ENCODE data around the gene KDELR3. TPM values are rescaled to one million over a fixed set of nuclear protein-coding genes. Genes with fewer than 3 reads are reported as not detected.
A peak's percentile ranks its signal among the peaks of the same experiment; 100 is the strongest.

KDELR3 gene
- polyA plus RNA-seq, 2 donors: 1.0 to 1.3 TPM

DNA sequence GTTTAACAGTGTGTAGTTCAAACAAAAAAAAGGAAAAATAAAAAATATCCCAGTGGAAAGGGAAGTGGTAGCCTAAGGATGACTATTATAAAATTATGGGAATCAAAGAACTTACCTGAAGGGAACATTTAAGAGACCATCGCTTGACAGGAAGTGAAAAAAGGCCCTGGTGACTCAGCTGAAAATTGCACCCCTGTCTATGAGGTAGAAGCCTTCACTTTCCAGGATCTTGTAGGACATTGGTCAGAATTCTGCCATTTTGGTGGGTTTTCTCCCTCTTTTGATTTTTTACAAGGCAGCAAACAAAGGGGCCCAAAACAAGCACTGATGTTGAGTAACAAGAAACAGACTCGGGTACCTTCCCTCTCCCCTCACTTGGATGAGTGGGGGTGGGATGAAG lies 22.6 kb downstream of the KDELR3 start:
- Histone ChIP-seq H3K27ac (ENCODE audit: low read depth in 2 of 2, low read length in 1 of 2) (peak overlapping the region in 1 of 2 donors; percentile 31), H3K9me3 (ENCODE audit: control insufficient read depth in 2 of 2, insufficient read depth in 1 of 2, low read depth in 1 of 2, low read length in 1 of 2) (no peaks in the 10 kb centered on the region), H3K4me3 (ENCODE audit: low read depth in 1 of 2, low read length in 2 of 2) (no peak overlapping the region), H3K27me3 (ENCODE audit: control insufficient read depth in 1 of 2, insufficient read depth in 2 of 2, low read length in 2 of 2) (no peaks in the 10 kb centered on the region), H3K4me1 (ENCODE audit: control insufficient read depth in 2 of 2, insufficient read depth in 2 of 2, low read length in 1 of 2) (no peaks in the 10 kb centered on the region), H3K36me3 (ENCODE audit: control insufficient read depth in 2 of 2, insufficient read depth in 2 of 2, low read length in 1 of 2) (peaks cover 12 to 36% of the 10 kb centered on the region in 2 donors)
- WGBS, 2 donors: 52 to 62% methylated on average over 2 of the region's 2 CpGs

DNA sequence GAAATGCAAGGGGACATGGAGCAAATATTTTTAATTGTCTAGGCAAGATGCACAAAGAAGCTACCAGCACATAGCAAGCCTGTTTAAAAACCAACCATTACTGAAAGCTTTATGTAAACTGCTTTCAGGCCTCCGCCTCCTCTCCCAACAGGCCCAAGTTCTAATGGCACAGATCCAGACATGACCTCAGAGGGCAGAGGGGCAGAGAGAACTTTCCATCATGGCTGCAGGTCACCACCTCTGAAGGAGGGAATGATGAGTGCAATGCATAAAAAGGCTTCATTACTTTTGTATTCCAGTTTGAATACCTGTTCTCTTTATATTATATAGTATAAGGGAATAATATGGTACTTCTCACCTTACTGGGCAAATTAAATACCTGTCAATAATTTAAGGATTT lies 23.0 kb downstream of the KDELR3 start:
- Histone ChIP-seq H3K4me3 (ENCODE audit: low read depth in 1 of 2, low read length in 2 of 2) (no peak overlapping the region), H3K4me1 (ENCODE audit: control insufficient read depth in 2 of 2, insufficient read depth in 2 of 2, low read length in 1 of 2) (no peaks in the 10 kb centered on the region), H3K27ac (ENCODE audit: low read depth in 2 of 2, low read length in 1 of 2) (peak overlapping the region in 1 of 2 donors; percentile 30), H3K9me3 (ENCODE audit: control insufficient read depth in 2 of 2, insufficient read depth in 1 of 2, low read depth in 1 of 2, low read length in 1 of 2) (no peaks in the 10 kb centered on the region), H3K27me3 (ENCODE audit: control insufficient read depth in 1 of 2, insufficient read depth in 2 of 2, low read length in 2 of 2) (no peaks in the 10 kb centered on the region), H3K36me3 (ENCODE audit: control insufficient read depth in 2 of 2, insufficient read depth in 2 of 2, low read length in 1 of 2) (peaks cover 11 to 34% of the 10 kb centered on the region in 2 donors)
- WGBS, 2 donors: 40 to 62% methylated on average over 1 of the region's 1 CpG

DNA sequence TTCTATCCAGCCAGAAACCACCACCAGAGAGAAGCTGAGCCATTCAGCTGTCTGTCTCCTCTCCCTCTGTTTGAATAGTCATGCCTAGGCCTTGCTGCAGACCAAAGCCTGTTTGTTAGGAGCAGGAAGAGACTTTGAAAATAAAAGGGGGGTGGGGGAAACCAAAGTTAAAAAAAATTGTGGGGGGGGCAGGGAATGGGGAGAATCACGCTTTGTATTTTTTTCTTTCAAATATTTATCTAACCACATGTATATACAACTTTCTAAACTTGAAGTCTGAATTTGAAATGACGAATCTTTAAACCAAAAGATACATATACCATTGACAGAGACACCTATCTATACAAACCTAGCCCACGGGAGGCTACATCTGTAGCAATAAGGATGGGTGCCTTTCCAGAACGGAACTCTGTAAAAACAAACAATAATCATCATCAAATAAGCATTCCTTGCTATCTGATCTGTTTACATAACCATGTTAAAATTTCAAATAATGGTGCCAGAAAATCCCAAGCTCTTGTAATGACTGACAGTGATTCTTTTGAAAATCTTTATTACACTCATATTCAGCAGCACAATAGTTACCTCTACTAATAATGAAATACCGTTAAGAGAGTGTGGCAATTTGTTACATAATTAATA lies 23.9 kb downstream of the KDELR3 start:
- 48 to 55% methylated on average over 5 of the region's 5 CpGs for WGBS, 2 donors
- peaks cover 7 to 34% of the 10 kb centered on the region in 2 donors for H3K36me3 ChIP-seq (ENCODE audit: control insufficient read depth in 2 of 2, insufficient read depth in 2 of 2, low read length in 1 of 2)
- no peaks in the 10 kb centered on the region for H3K4me1 ChIP-seq (ENCODE audit: control insufficient read depth in 2 of 2, insufficient read depth in 2 of 2, low read length in 1 of 2)
- no peaks in the 10 kb centered on the region for H3K27me3 ChIP-seq (ENCODE audit: control insufficient read depth in 1 of 2, insufficient read depth in 2 of 2, low read length in 2 of 2)
- H3K9me3 ChIP-seq (ENCODE audit: control insufficient read depth in 2 of 2, insufficient read depth in 1 of 2, low read depth in 1 of 2, low read length in 1 of 2): no peaks in the 10 kb centered on the region
- no peak overlapping the region for H3K27ac ChIP-seq (ENCODE audit: low read depth in 2 of 2, low read length in 1 of 2)
- H3K4me3 ChIP-seq (ENCODE audit: low read depth in 1 of 2, low read length in 2 of 2): no peak overlapping the region

DNA sequence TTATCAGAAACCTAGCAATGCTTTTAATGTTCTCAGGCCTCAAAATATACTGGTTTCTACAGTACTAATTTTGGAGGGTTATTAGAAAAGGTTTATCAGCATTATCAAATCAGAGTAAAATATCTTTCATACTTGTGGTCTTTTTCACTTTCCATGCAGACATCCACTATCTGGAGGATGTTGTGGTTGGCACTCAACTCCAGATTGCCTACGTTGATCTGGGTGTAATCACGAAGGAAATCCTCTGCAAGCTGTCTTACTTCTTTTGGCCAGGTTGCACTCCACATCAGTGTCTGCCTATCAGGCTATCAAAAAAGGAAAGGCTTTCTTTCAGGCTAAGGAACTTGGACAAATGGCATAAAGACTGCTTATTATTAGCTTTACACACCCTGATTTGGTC lies 26.6 kb downstream of the KDELR3 start:
- H3K27ac ChIP-seq (ENCODE audit: low read depth in 2 of 2, low read length in 1 of 2): no peak overlapping the region
- peaks cover 7 to 31% of the 10 kb centered on the region in 2 donors for H3K36me3 ChIP-seq (ENCODE audit: control insufficient read depth in 2 of 2, insufficient read depth in 2 of 2, low read length in 1 of 2)
- 54 to 56% methylated on average over 2 of the region's 2 CpGs for WGBS, 2 donors
- H3K27me3 ChIP-seq (ENCODE audit: control insufficient read depth in 1 of 2, insufficient read depth in 2 of 2, low read length in 2 of 2): no peaks in the 10 kb centered on the region
- H3K4me3 ChIP-seq (ENCODE audit: low read depth in 1 of 2, low read length in 2 of 2): no peak overlapping the region
- H3K4me1 ChIP-seq (ENCODE audit: control insufficient read depth in 2 of 2, insufficient read depth in 2 of 2, low read length in 1 of 2): no peaks in the 10 kb centered on the region
- H3K9me3 ChIP-seq (ENCODE audit: control insufficient read depth in 2 of 2, insufficient read depth in 1 of 2, low read depth in 1 of 2, low read length in 1 of 2): no peaks in the 10 kb centered on the region

DNA sequence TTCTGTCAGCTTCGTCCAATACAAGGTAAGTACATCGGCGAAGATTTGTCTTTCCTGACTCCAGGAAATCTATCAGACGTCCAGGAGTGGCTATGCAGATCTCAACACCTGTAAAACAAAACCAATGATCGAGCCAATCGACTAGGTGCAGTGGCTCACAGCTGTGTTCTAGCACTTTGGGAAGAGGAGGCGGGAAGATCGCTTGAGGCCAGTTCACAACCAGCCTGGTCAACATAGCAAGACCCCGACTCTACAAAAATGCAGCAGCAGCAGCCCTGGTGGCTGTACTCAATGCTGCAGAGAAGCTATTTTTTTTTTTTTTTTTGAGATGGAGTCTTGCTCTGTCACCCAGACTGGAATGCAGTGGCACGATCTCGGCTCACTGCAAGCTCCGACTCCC lies 27.0 kb downstream of the KDELR3 start:
- Histone ChIP-seq H3K27me3 (ENCODE audit: control insufficient read depth in 1 of 2, insufficient read depth in 2 of 2, low read length in 2 of 2) (no peaks in the 10 kb centered on the region), H3K36me3 (ENCODE audit: control insufficient read depth in 2 of 2, insufficient read depth in 2 of 2, low read length in 1 of 2) (peaks cover 7 to 29% of the 10 kb centered on the region in 2 donors), H3K4me1 (ENCODE audit: control insufficient read depth in 2 of 2, insufficient read depth in 2 of 2, low read length in 1 of 2) (no peaks in the 10 kb centered on the region), H3K27ac (ENCODE audit: low read depth in 2 of 2, low read length in 1 of 2) (no peak overlapping the region), H3K9me3 (ENCODE audit: control insufficient read depth in 2 of 2, insufficient read depth in 1 of 2, low read depth in 1 of 2, low read length in 1 of 2) (no peaks in the 10 kb centered on the region), H3K4me3 (ENCODE audit: low read depth in 1 of 2, low read length in 2 of 2) (no peak overlapping the region)
- 89 to 91% methylated on average over 12 of the region's 12 CpGs for WGBS, 2 donors

DNA sequence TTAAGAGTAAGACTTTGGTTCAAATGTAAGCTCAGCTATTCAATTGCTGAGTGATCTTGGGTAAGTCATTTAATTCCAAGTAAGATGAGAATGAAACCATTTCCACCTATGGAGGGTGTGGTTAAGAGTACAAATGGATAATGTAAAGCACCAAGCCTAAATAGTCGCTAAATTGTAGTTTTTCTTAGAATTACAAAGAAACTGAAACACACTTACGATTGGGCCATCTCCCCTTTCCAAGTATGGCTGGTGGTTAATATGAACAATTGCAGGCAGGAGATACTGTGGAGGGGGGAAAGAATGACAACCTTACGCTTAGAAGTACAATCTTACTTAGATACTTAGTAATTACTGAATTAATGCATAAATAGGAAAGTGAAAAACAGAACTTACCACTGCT lies 30.0 kb downstream of the KDELR3 start:
- no peaks in the 10 kb centered on the region for H3K9me3 ChIP-seq (ENCODE audit: control insufficient read depth in 2 of 2, insufficient read depth in 1 of 2, low read depth in 1 of 2, low read length in 1 of 2)
- H3K27ac ChIP-seq (ENCODE audit: low read depth in 2 of 2, low read length in 1 of 2): no peak overlapping the region
- H3K36me3 ChIP-seq (ENCODE audit: control insufficient read depth in 2 of 2, insufficient read depth in 2 of 2, low read length in 1 of 2): peaks cover 0 to 24% of the 10 kb centered on the region in 2 donors
- H3K4me1 ChIP-seq (ENCODE audit: control insufficient read depth in 2 of 2, insufficient read depth in 2 of 2, low read length in 1 of 2): peaks cover 0 to 3% of the 10 kb centered on the region in 2 donors
- no peak overlapping the region for H3K4me3 ChIP-seq (ENCODE audit: low read depth in 1 of 2, low read length in 2 of 2)
- no peaks in the 10 kb centered on the region for H3K27me3 ChIP-seq (ENCODE audit: control insufficient read depth in 1 of 2, insufficient read depth in 2 of 2, low read length in 2 of 2)
- 77 to 87% methylated on average over 3 of the region's 3 CpGs for WGBS, 2 donors

DNA sequence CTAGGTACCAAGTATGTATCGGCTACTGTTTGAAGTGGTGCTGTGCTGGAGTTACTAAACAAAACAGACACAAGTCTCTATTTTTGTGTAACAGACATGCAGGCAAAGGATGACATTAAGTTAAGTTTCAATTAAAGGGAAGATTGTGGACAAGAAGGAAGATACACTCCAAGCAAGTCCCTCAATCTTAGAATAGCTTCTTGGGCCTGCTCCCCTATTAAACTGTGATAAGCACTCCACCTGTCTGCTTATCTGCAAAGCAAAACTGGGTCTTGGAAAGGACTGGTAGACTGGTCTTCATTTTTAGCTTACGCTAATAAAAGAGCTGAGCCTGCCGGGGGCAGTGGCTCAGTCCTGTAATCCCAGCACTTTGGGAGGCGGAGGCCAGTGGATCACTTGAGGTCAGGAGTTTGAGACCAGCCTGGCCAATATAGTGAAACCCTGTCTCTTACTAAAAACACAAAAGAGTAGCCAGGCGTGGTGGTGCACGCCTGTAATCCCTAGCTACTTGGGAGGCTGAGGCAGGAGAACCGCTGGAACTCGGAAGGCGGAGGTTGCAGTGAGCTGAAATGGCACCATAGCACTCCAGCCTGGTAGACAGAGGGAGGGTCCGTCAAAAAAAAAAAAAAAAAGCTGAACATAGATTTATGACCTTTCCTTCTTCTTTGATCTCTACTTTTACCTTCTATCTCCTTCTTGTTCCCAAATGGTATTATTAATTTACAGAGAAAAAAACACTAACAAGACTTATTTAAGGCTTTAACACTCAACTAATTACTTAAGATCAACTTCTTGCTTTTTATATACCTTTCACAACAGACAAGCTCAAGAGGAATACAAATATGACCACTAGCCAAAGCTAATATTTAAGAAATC lies 34.1 kb downstream of the KDELR3 start:
- Histone ChIP-seq H3K27ac (ENCODE audit: low read depth in 2 of 2, low read length in 1 of 2) (no peak overlapping the region), H3K27me3 (ENCODE audit: control insufficient read depth in 1 of 2, insufficient read depth in 2 of 2, low read length in 2 of 2) (no peaks in the 10 kb centered on the region), H3K4me1 (ENCODE audit: control insufficient read depth in 2 of 2, insufficient read depth in 2 of 2, low read length in 1 of 2) (peaks cover 0 to 6% of the 10 kb centered on the region in 2 donors), H3K4me3 (ENCODE audit: low read depth in 1 of 2, low read length in 2 of 2) (peak overlapping the region in 1 of 2 donors; percentile 32), H3K9me3 (ENCODE audit: control insufficient read depth in 2 of 2, insufficient read depth in 1 of 2, low read depth in 1 of 2, low read length in 1 of 2) (no peaks in the 10 kb centered on the region), H3K36me3 (ENCODE audit: control insufficient read depth in 2 of 2, insufficient read depth in 2 of 2, low read length in 1 of 2) (peaks cover 0 to 7% of the 10 kb centered on the region in 2 donors)
- WGBS, 2 donors: 83 to 84% methylated on average over 9 to 10 of the region's 10 CpGs

DNA sequence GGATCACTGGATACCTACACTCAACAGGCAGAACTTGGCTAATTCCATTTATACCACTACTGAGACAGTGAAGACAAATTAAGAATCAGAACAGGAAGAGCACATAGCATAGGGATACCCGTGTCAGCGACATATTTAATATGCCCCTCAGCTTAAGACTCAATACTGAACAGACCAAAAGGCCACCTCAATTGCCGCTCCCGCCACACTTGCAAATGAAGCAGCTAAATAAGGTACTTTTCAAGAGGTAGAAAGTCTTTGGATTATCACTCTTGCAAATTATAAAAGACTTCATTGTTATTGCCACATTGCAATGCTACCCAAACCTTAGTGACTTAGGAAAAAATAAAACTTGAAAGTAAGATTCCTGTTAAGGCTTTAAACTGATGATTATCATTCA lies 35.1 kb downstream of the KDELR3 start:
- WGBS, 2 donors: 36% methylated on average over 4 of the region's 4 CpGs
- Histone ChIP-seq H3K36me3 (ENCODE audit: control insufficient read depth in 2 of 2, insufficient read depth in 2 of 2, low read length in 1 of 2) (peaks cover 0 to 7% of the 10 kb centered on the region in 2 donors), H3K4me3 (ENCODE audit: low read depth in 1 of 2, low read length in 2 of 2) (peak overlapping the region in 1 of 2 donors; percentile 32), H3K27ac (ENCODE audit: low read depth in 2 of 2, low read length in 1 of 2) (no peak overlapping the region), H3K9me3 (ENCODE audit: control insufficient read depth in 2 of 2, insufficient read depth in 1 of 2, low read depth in 1 of 2, low read length in 1 of 2) (no peaks in the 10 kb centered on the region), H3K27me3 (ENCODE audit: control insufficient read depth in 1 of 2, insufficient read depth in 2 of 2, low read length in 2 of 2) (no peaks in the 10 kb centered on the region), H3K4me1 (ENCODE audit: control insufficient read depth in 2 of 2, insufficient read depth in 2 of 2, low read length in 1 of 2) (peaks cover 0 to 6% of the 10 kb centered on the region in 2 donors)

DNA sequence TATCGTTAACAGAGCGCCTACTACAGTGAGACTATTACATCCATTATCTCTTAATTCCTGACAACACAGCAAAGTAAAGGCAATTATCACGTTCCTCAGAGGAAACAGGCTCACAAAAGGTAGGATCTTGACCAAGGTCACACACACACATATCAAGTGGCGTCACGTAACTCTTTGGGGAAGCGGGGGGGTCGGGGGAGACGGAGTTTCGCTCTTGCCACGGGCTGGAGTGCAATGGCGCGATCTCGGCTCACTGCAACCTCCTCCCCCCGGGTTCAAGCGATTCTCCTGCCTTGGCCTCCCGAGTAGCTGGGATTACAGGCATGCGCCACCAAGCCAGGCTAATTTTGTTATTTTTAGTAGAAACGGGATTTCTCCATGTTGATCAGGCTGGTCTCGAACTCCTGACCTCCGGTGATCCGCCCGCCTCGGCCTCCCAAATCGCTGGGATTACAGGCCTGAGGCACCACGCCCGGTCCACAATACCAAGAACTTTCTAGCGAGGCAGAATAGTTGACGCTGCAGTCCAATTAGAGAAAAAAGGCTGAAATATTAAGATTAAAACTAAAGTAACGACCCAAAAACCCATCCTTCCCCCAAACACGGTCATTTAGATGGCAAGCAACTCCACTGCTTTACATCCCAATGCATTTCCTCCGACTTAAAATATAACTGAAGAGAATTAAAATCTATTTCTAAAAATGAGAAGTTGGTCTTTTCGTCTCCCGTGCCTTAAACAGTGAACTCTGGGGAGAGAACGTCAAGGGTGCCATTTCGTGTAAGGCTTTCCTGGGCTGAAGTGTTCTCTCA lies 37.0 kb downstream of the KDELR3 start:
- H3K27ac ChIP-seq (ENCODE audit: low read depth in 2 of 2, low read length in 1 of 2): peak overlapping the region; percentile 100
- no peaks in the 10 kb centered on the region for H3K9me3 ChIP-seq (ENCODE audit: control insufficient read depth in 2 of 2, insufficient read depth in 1 of 2, low read depth in 1 of 2, low read length in 1 of 2)
- H3K36me3 ChIP-seq (ENCODE audit: control insufficient read depth in 2 of 2, insufficient read depth in 2 of 2, low read length in 1 of 2): peaks cover 0 to 3% of the 10 kb centered on the region in 2 donors
- H3K4me1 ChIP-seq (ENCODE audit: control insufficient read depth in 2 of 2, insufficient read depth in 2 of 2, low read length in 1 of 2): peaks cover 0 to 6% of the 10 kb centered on the region in 2 donors
- WGBS, 2 donors: 1 to 2% methylated on average over 35 of the region's 35 CpGs
- peak overlapping the region; percentile 83 to 94 for H3K4me3 ChIP-seq (ENCODE audit: low read depth in 1 of 2, low read length in 2 of 2)
- no peaks in the 10 kb centered on the region for H3K27me3 ChIP-seq (ENCODE audit: control insufficient read depth in 1 of 2, insufficient read depth in 2 of 2, low read length in 2 of 2)

Measured in esophagus (tissue), 2 donors.